ENCODE measurements around the gene SLC16A11. TPM values are rescaled to one million over a fixed set of nuclear protein-coding genes. Genes with fewer than 3 reads are reported as not detected.

The SLC16A11 gene
- total and polyA plus RNA-seq, 9 of the 15 experiments (the other 6 are each of a cell fraction or from before 2014, with no cell fraction given) = not detected

GRCh38 chr17:7023576-7024401, 20.1 kb downstream of the SLC16A11 start (continued):
- TF ChIP-seq BCLAF1 (IDR thresholded peaks at IDR 0.05; ENCODE audit: borderline replicate concordance in 1 of 2, control insufficient read depth in 1 of 2, low read depth in 2 of 2, low read length in 1 of 2) = no peak
- TF ChIP-seq NR2C1 (IDR thresholded peaks at IDR 0.05) = no peak
- TF ChIP-seq NR2C1 (tag; IDR thresholded peaks at IDR 0.05) = no peak
- TF ChIP-seq ELF1 (tag; IDR thresholded peaks at IDR 0.05) = no peak
- peak; percentile 52 for TF ChIP-seq RBFOX2 (IDR thresholded peaks at IDR 0.05; ENCODE audit: low read depth, low read length)
- no peak for TF ChIP-seq ZNF224 (CRISPR knock-in tag; IDR thresholded peaks at IDR 0.05)
- no peak for TF ChIP-seq THAP12 (CRISPR knock-in tag; IDR thresholded peaks at IDR 0.05)
- no peak for TF ChIP-seq FOXJ2 (tag; IDR thresholded peaks at IDR 0.05)
- TF ChIP-seq NFE2L1 (tag; IDR thresholded peaks at IDR 0.05; ENCODE audit: borderline replicate concordance, low read depth) = no peak
- no peak for TF ChIP-seq NFIX (CRISPR knock-in tag; IDR thresholded peaks at IDR 0.05; ENCODE audit: low read depth)
- TF ChIP-seq POLR2A (conservative IDR thresholded peaks at IDR 0.05) = peak; percentile 54
- peak; percentile 93 to 94 for TF ChIP-seq NRF1 (conservative IDR thresholded peaks at IDR 0.05 in 1 of 2, IDR thresholded peaks at IDR 0.05 in 1 of 2)
- TF ChIP-seq SAFB2 (IDR thresholded peaks at IDR 0.05; ENCODE audit: borderline replicate concordance, low read depth, low read length, severe bottlenecking) = no peak
- peak; percentile 85 for TF ChIP-seq MAX (CRISPR knock-in tag; IDR thresholded peaks at IDR 0.05)
- no peak for TF ChIP-seq ZNF764 (CRISPR knock-in tag; IDR thresholded peaks at IDR 0.05; ENCODE audit: low read depth)
- TF ChIP-seq PBX2 (CRISPR knock-in tag; IDR thresholded peaks at IDR 0.05; ENCODE audit: low read depth) = no peak
- TF ChIP-seq PBX2 (tag; conservative IDR thresholded peaks at IDR 0.05; ENCODE audit: low read depth) = no peak
- TF ChIP-seq BCL6 (CRISPR knock-in tag; IDR thresholded peaks at IDR 0.05) = no peak
- TF ChIP-seq CHD1 (IDR thresholded peaks at IDR 0.05; ENCODE audit: low read length) = no peak
- no peak for TF ChIP-seq TCF3 (CRISPR knock-in tag; IDR thresholded peaks at IDR 0.05)
